Thyroid gland (tissue), 4 donors: Measurements from ENCODE around the gene ITPKB.

ENCODE experiments used
- POLR2A ChIP-seq, 2 donors: fragments of 450-650 bp; IDR thresholded peaks; one replicate each; pipeline ENCODE4 v1.6.1; 2017; ENCODE audit warnings: antibody characterized with exemption in 2 of 2, mild to moderate bottlenecking in 2 of 2, moderate library complexity in 1 of 2
- TF ChIP-seq, protein P1 (sequence below), 6 experiments: fragments of 200-600 bp in 3 of 6; fragments of 450-650 bp in 3 of 6; sonication (generic) in 3 of 6; IDR thresholded peaks; one replicate each; pipeline ENCODE4 v1.5.1; 2016 to 2019; ENCODE audit warnings: antibody characterized with exemption in 6 of 6, mild to moderate bottlenecking in 2 of 6, inconsistent platforms in 1 of 6, moderate library complexity in 1 of 6

DNA sequence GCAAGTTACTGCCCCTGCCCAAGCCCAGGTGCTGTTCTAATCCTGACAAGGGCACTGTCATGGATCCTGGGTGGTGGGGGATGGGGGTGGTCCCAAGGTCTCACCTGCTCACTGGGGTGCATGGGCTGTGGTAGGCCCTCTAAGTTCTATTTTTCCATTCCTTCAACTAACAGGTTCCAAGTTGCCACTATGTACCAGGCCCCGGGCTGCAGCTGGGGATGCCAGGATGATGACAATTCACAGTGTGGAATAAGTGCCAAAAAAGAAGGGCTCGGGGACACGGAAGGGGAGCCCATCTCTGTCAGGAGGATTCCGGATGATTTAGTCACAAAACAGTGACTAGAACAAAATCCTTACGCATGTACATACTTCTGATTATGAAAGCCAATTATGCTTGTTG, 114.6 kb downstream of the ITPKB start:
- TF ChIP-seq, protein P1, sequence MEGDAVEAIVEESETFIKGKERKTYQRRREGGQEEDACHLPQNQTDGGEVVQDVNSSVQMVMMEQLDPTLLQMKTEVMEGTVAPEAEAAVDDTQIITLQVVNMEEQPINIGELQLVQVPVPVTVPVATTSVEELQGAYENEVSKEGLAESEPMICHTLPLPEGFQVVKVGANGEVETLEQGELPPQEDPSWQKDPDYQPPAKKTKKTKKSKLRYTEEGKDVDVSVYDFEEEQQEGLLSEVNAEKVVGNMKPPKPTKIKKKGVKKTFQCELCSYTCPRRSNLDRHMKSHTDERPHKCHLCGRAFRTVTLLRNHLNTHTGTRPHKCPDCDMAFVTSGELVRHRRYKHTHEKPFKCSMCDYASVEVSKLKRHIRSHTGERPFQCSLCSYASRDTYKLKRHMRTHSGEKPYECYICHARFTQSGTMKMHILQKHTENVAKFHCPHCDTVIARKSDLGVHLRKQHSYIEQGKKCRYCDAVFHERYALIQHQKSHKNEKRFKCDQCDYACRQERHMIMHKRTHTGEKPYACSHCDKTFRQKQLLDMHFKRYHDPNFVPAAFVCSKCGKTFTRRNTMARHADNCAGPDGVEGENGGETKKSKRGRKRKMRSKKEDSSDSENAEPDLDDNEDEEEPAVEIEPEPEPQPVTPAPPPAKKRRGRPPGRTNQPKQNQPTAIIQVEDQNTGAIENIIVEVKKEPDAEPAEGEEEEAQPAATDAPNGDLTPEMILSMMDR (IDR thresholded peaks at IDR 0.05): no peak
- no peak for TF ChIP-seq POLR2A (IDR thresholded peaks at IDR 0.05)
